ENCODE measurements around the gene SLC36A3.

The SLC36A3 gene

GRCh38 chr5:151332857-151333256, 29.3 kb upstream of the SLC36A3 start:
- Histone ChIP-seq H3K27me3 (replicated peaks; ENCODE audit: insufficient read depth, low read length) (no peaks in the 10 kb centered on the region), H4K20me1 (ENCODE audit: insufficient read depth, low read length) (no peaks in the 10 kb centered on the region), H3F3A (ENCODE audit: insufficient read depth, low read length) (no peaks in the 10 kb centered on the region), H3K4me2 (ENCODE audit: low read depth, low read length) (no peak overlapping the region), H3K27ac (ENCODE audit: low read length) (no peak overlapping the region), H3K4me3 (ENCODE audit: low read length) (no peak overlapping the region), H3K9me3 (replicated peaks; ENCODE audit: insufficient read depth, low read length) (no peaks in the 10 kb centered on the region), H2AFZ (ENCODE audit: low read length) (no peak overlapping the region), H3K36me3 (replicated peaks; ENCODE audit: insufficient read depth, low read length) (no peaks in the 10 kb centered on the region), H3K79me2 (ENCODE audit: low read length) (no peaks in the 10 kb centered on the region), H3K4me1 (ENCODE audit: low read length) (no peaks in the 10 kb centered on the region), H3K9me2 (replicated peaks; ENCODE audit: insufficient read depth, low read length) (no peaks in the 10 kb centered on the region), H3K9ac (ENCODE audit: low read length) (no peak overlapping the region)
- DNase-seq = no peak
- TF ChIP-seq, protein P1, sequence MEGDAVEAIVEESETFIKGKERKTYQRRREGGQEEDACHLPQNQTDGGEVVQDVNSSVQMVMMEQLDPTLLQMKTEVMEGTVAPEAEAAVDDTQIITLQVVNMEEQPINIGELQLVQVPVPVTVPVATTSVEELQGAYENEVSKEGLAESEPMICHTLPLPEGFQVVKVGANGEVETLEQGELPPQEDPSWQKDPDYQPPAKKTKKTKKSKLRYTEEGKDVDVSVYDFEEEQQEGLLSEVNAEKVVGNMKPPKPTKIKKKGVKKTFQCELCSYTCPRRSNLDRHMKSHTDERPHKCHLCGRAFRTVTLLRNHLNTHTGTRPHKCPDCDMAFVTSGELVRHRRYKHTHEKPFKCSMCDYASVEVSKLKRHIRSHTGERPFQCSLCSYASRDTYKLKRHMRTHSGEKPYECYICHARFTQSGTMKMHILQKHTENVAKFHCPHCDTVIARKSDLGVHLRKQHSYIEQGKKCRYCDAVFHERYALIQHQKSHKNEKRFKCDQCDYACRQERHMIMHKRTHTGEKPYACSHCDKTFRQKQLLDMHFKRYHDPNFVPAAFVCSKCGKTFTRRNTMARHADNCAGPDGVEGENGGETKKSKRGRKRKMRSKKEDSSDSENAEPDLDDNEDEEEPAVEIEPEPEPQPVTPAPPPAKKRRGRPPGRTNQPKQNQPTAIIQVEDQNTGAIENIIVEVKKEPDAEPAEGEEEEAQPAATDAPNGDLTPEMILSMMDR (IDR thresholded peaks at IDR 0.05; ENCODE audit: low read length) = no peak
- TF ChIP-seq EZH2phosphoT487 (IDR thresholded peaks at IDR 0.05; ENCODE audit: low read length) (no peak), EZH2 (optimal IDR thresholded peaks at IDR 0.05; ENCODE audit: low read depth, low read length) (no peak)

DNA sequence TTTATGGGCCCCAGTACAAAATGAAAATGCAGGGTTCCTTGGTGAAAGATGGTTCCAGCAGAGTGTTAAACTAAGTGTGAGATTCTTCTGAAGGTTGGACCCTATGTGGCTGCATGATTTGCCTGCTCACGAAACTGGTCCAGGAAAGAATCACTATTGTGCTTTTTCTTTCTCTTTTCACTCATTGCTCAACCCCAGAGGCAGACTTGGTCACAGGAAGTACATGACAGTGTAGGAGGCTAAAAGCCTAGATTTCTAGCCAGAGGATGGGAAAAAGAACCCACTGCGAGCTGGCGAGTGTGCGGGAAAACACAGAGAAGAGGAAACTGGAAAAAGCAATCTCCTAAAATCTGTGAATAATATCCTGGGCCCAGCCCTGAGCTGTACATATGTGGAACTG, 25.2 kb upstream of the SLC36A3 start:
- H2AFZ ChIP-seq (ENCODE audit: low read length) = no peak overlapping the region
- no peaks in the 10 kb centered on the region for H3K27me3 ChIP-seq (replicated peaks; ENCODE audit: insufficient read depth, low read length)
- no peak overlapping the region for H3K4me2 ChIP-seq (ENCODE audit: low read depth, low read length)
- H3K27ac ChIP-seq (ENCODE audit: low read length) = no peak overlapping the region
- H4K20me1 ChIP-seq (ENCODE audit: insufficient read depth, low read length) = no peaks in the 10 kb centered on the region
- no peaks in the 10 kb centered on the region for H3K9me3 ChIP-seq (replicated peaks; ENCODE audit: insufficient read depth, low read length)
- no peaks in the 10 kb centered on the region for H3F3A ChIP-seq (ENCODE audit: insufficient read depth, low read length)
- no peaks in the 10 kb centered on the region for H3K9me2 ChIP-seq (replicated peaks; ENCODE audit: insufficient read depth, low read length)
- H3K4me3 ChIP-seq (ENCODE audit: low read length) = no peak overlapping the region
- TF ChIP-seq EZH2phosphoT487 (IDR thresholded peaks at IDR 0.05; ENCODE audit: low read length) (no peak), EZH2 (optimal IDR thresholded peaks at IDR 0.05; ENCODE audit: low read depth, low read length) (no peak)
- TF ChIP-seq, protein P1 (IDR thresholded peaks at IDR 0.05; ENCODE audit: low read length) = no peak
- H3K9ac ChIP-seq (ENCODE audit: low read length) = no peak overlapping the region
- H3K4me1 ChIP-seq (ENCODE audit: low read length) = no peaks in the 10 kb centered on the region
- no peaks in the 10 kb centered on the region for H3K79me2 ChIP-seq (ENCODE audit: low read length)
- no peaks in the 10 kb centered on the region for H3K36me3 ChIP-seq (replicated peaks; ENCODE audit: insufficient read depth, low read length)
- no peak for DNase-seq

- H3K9ac ChIP-seq (ENCODE audit: low read length) = no peak overlapping the region
- H3K27ac ChIP-seq (ENCODE audit: low read length) = no peak overlapping the region
- H3K4me3 ChIP-seq (ENCODE audit: low read length) = no peak overlapping the region
- H3K27me3 ChIP-seq (replicated peaks; ENCODE audit: insufficient read depth, low read length) = no peaks in the 10 kb centered on the region
- H2AFZ ChIP-seq (ENCODE audit: low read length) = no peak overlapping the region
- no peaks in the 10 kb centered on the region for H3K9me3 ChIP-seq (replicated peaks; ENCODE audit: insufficient read depth, low read length)
- H3K4me2 ChIP-seq (ENCODE audit: low read depth, low read length) = no peak overlapping the region
- no peak for DNase-seq
- H3K4me1 ChIP-seq (ENCODE audit: low read length) = no peaks in the 10 kb centered on the region
- no peaks in the 10 kb centered on the region for H3K79me2 ChIP-seq (ENCODE audit: low read length)
- H3K9me2 ChIP-seq (replicated peaks; ENCODE audit: insufficient read depth, low read length) = no peaks in the 10 kb centered on the region
- TF ChIP-seq EZH2phosphoT487 (IDR thresholded peaks at IDR 0.05; ENCODE audit: low read length) = no peak
- TF ChIP-seq, protein P1 (IDR thresholded peaks at IDR 0.05; ENCODE audit: low read length) = no peak
- no peaks in the 10 kb centered on the region for H4K20me1 ChIP-seq (ENCODE audit: insufficient read depth, low read length)
- H3F3A ChIP-seq (ENCODE audit: insufficient read depth, low read length) = no peaks in the 10 kb centered on the region
- no peaks in the 10 kb centered on the region for H3K36me3 ChIP-seq (replicated peaks; ENCODE audit: insufficient read depth, low read length)
Observed at GRCh38 chr5:151327585-151327984, 24.0 kb upstream of the SLC36A3 start.
